ACC112 (cell line): Measurements from ENCODE around the gene MICALL2.

ENCODE experiments used
- H2AFZ ChIP-seq: fragments of 200-600 bp; sonication (generic); one replicate; pipeline ENCODE4 v1.6.0; 2017; ENCODE audit warnings: antibody characterized with exemption, low read length; ENCODE audit not compliant: unreplicated experiment
- H3K27ac ChIP-seq: fragments of 200-600 bp; sonication (generic); 2 replicates; pipeline ENCODE4 v1.5.1; 2014; ENCODE audit warnings: low read depth, mild to moderate bottlenecking, antibody characterized with exemption, low read length, moderate library complexity
- H3K27me3 ChIP-seq: fragments of 200-600 bp; sonication (generic); 2 replicates; pipeline ENCODE4 v1.6.1; 2014; ENCODE audit warnings: mild to moderate bottlenecking, antibody characterized with exemption, low read length, moderate library complexity, mixed read lengths; ENCODE audit not compliant: insufficient read depth
- H3K36me3 ChIP-seq: fragments of 200-600 bp; sonication (generic); 2 replicates; pipeline ENCODE4 v1.6.1; 2016; ENCODE audit warnings: mild to moderate bottlenecking, antibody characterized with exemption, low read length, moderate library complexity, mixed read lengths; ENCODE audit not compliant: insufficient read depth
- H3K4me1 ChIP-seq: fragments of 200-600 bp; sonication (generic); one replicate; pipeline ENCODE4 v1.6.1; 2016; ENCODE audit warnings: low read length, mixed read lengths; ENCODE audit not compliant: insufficient read depth, unreplicated experiment, control insufficient read depth
- H3K4me3 ChIP-seq: fragments of 200-600 bp; sonication (generic); 2 replicates; pipeline ENCODE4 v1.5.1; 2014; ENCODE audit warnings: mild to moderate bottlenecking, low read depth, low read length
- H3K79me2 ChIP-seq: fragments of 200-600 bp; sonication (generic); one replicate; pipeline ENCODE4 v1.6.0; 2016; ENCODE audit warnings: low read length; ENCODE audit not compliant: control insufficient read depth, unreplicated experiment, insufficient read depth

Gene MICALL2

DNA sequence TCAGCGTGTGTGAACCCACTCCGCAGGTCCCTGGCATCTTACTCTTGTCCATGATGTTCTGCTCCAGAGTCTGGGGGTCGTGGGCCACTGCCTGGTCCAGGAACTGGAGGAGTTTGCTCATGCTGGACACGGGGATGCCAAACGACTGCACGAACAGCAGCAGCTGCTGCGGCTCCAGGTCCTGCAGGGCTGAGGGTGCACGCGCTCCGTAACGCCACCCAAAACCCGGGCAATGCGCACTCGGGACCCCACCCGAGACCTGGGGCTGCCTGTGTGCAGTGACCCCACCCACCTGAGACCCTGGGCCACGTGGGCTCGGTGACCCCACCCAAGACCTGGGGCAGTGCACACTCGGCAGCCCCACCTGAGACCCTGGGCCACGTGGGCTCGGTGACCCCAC lies 22.0 kb upstream of the MICALL2 start:
- no peaks in the 10 kb centered on the region for H3K79me2 ChIP-seq
- H3K27me3 ChIP-seq, result no peaks in the 10 kb centered on the region
- no peaks in the 10 kb centered on the region for H3K4me1 ChIP-seq
- H3K27ac ChIP-seq, result no peak overlapping the region
- no peak overlapping the region for H3K4me3 ChIP-seq
- H2AFZ ChIP-seq, result no peak overlapping the region
- H3K36me3 ChIP-seq, result no peaks in the 10 kb centered on the region

DNA sequence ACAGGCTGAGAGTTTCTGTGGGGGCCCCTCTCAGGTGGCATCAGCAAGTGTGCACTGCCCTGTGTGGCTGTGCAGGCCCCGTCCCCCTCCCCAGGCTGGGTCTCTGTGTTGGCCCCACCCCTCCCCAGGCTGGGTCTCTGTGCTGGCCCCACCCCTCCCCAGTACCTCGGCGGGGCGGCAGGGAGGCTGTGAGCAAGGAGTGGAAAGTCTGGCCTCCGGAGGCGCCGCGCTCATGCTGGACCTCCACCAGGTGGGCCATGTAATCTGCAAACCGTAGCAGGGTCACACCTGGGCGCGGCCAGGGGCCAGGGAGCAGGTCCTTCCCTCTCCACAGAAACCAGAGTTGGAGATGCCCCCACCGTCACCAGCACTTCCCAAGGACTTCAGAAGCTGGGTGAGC lies 21.4 kb upstream of the MICALL2 start:
- Histone ChIP-seq H3K36me3 (no peaks in the 10 kb centered on the region), H3K4me1 (no peaks in the 10 kb centered on the region), H3K4me3 (no peak overlapping the region), H2AFZ (no peak overlapping the region), H3K27me3 (no peaks in the 10 kb centered on the region), H3K79me2 (no peaks in the 10 kb centered on the region), H3K27ac (no peak overlapping the region)

- Histone ChIP-seq H3K4me3 (no peak overlapping the region), H3K27me3 (no peaks in the 10 kb centered on the region), H3K4me1 (no peaks in the 10 kb centered on the region), H3K79me2 (no peaks in the 10 kb centered on the region), H3K27ac (no peak overlapping the region), H3K36me3 (no peaks in the 10 kb centered on the region), H2AFZ (no peak overlapping the region)
Measured at GRCh38 chr7:1479287-1479686, 20.0 kb upstream of the MICALL2 start.

GRCh38 chr7:1478480-1478879 lies 19.2 kb upstream of the MICALL2 start:
- Histone ChIP-seq H3K27ac (no peak overlapping the region), H3K79me2 (no peaks in the 10 kb centered on the region), H2AFZ (no peak overlapping the region), H3K4me3 (no peak overlapping the region), H3K4me1 (no peaks in the 10 kb centered on the region), H3K36me3 (peaks cover 4% of the 10 kb centered on the region; the same call in 1 of the 2 replicates), H3K27me3 (no peaks in the 10 kb centered on the region)

DNA sequence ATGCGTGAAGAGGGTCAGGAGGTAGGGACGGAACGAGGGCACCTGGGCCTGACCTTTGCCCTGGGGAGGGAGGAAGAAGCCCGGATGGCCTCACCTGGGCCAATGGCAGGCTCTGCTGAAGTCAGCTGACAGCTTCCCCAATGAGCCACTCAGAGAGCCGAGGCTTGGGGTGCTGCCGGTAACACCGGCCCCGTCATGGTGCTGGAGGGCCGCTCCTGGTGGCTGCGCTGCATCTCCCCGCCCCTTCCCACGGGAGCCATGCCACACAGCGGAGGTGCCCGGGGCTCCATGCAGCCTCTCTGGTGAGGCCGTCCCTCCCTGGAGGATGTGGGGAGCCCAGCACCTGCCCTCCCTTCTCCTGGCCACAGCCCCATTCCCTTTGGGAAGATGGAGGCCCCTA lies 17.6 kb upstream of the MICALL2 start:
- Histone ChIP-seq H3K79me2 (no peaks in the 10 kb centered on the region), H3K27ac (no peak overlapping the region), H3K4me1 (no peaks in the 10 kb centered on the region), H3K36me3 (peaks cover 6% of the 10 kb centered on the region; the same call in 1 of the 2 replicates), H3K27me3 (no peaks in the 10 kb centered on the region), H2AFZ (no peak overlapping the region), H3K4me3 (no peak overlapping the region)

GRCh38 chr7:1475991-1476390 lies 16.7 kb upstream of the MICALL2 start:
- peaks cover 6% of the 10 kb centered on the region; the same call in 1 of the 2 replicates for H3K36me3 ChIP-seq

DNA sequence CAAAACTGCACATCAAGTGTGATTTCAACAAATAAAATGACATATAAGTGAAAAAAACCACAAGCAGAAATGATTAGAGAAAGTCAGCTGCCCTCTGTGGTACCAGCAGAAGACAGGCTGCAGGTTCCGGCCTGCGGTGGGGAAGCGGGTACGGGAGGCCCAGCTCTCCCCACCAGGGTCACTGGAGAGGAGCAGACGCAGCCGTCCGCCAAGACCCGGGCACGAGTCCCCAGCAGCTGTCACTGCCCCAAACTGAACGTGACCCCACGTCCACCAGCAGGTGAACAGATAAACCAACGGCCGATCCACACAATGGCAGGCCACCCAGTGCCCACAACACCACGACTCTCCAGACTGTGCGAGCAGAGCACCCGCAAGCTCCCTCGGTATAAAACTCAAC lies 16.1 kb upstream of the MICALL2 start:
- H3K4me1 ChIP-seq, result no peaks in the 10 kb centered on the region
- no peak overlapping the region for H3K4me3 ChIP-seq
- H3K79me2 ChIP-seq, result no peaks in the 10 kb centered on the region
- no peaks in the 10 kb centered on the region for H3K27me3 ChIP-seq
- H3K27ac ChIP-seq, result no peak overlapping the region
- H2AFZ ChIP-seq, result no peak overlapping the region
- peaks cover 6% of the 10 kb centered on the region; the same call in 1 of the 2 replicates for H3K36me3 ChIP-seq

More at GRCh38 chr7:1475991-1476390, 16.7 kb upstream of the MICALL2 start:
- Histone ChIP-seq H3K4me1 (no peaks in the 10 kb centered on the region), H3K4me3 (no peak overlapping the region), H3K27ac (no peak overlapping the region), H2AFZ (no peak overlapping the region), H3K79me2 (no peaks in the 10 kb centered on the region), H3K27me3 (no peaks in the 10 kb centered on the region)

DNA sequence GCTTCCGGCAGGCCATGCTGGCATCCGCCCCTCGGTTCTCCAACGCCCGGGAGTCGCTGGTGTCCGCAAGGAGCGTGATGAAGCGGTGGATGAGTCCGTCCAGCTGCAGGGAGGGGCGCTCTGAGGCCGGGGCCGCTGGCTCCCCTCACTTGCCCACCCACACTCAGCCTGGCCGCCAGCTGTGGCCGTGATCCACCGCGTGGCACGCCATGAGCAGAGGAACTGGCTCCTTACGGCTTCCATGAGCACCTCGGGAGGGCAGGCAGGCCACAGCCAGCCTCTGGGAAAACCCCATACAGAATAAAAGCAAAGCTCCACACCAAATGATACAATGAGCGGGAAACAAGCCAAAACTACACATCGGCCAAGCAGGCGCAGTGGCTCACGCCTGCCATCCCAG lies 15.5 kb upstream of the MICALL2 start:
- no peak overlapping the region for H3K4me3 ChIP-seq
- H3K27ac ChIP-seq, result no peak overlapping the region
- H3K4me1 ChIP-seq, result no peaks in the 10 kb centered on the region
- H3K27me3 ChIP-seq, result no peaks in the 10 kb centered on the region
- no peaks in the 10 kb centered on the region for H3K79me2 ChIP-seq
- H3K36me3 ChIP-seq, result peaks cover 6% of the 10 kb centered on the region; the same call in 1 of the 2 replicates
- H2AFZ ChIP-seq, result no peak overlapping the region

- no peak overlapping the region for H2AFZ ChIP-seq
- H3K4me1 ChIP-seq, result no peaks in the 10 kb centered on the region
- H3K79me2 ChIP-seq, result no peaks in the 10 kb centered on the region
- no peak overlapping the region for H3K27ac ChIP-seq
- H3K4me3 ChIP-seq, result no peak overlapping the region
- peaks cover 6% of the 10 kb centered on the region; the same call in 1 of the 2 replicates for H3K36me3 ChIP-seq
- no peaks in the 10 kb centered on the region for H3K27me3 ChIP-seq
Measured at GRCh38 chr7:1473864-1474512, 14.7 kb upstream of the MICALL2 start.

DNA sequence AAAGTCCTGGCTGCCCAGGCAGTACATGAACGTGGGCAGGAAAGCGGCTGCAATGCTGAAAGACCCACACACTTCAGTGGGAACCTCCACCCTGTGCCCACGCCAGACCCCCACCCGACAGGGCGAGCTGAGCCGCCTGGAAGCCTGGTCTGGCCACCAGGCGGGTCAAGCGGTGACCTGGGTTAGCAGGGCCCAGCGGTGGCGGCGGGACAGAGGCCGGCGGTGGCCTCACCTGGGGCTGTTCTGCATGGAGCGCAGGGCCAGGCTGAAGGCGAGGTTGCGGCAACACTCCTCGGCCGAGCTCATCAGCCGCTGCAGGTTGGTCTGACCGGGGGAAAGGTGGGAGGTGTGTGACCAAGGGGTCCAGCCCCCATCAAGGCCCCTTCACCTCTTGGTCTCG lies 11.6 kb upstream of the MICALL2 start:
- Histone ChIP-seq H3K36me3 (peaks cover 6% of the 10 kb centered on the region; the same call in 1 of the 2 replicates), H3K79me2 (no peaks in the 10 kb centered on the region), H3K4me1 (peaks cover 9% of the 10 kb centered on the region), H2AFZ (no peak overlapping the region), H3K27me3 (no peaks in the 10 kb centered on the region), H3K4me3 (no peak overlapping the region), H3K27ac (no peak overlapping the region)

GRCh38 chr7:1468643-1469298 lies 9.5 kb upstream of the MICALL2 start:
- Histone ChIP-seq H3K27ac (no peak overlapping the region), H3K79me2 (no peaks in the 10 kb centered on the region), H3K4me1 (peaks cover 9% of the 10 kb centered on the region), H3K36me3 (peaks cover 5% of the 10 kb centered on the region; the same call in 1 of the 2 replicates), H3K4me3 (no peak overlapping the region), H3K27me3 (no peaks in the 10 kb centered on the region), H2AFZ (no peak overlapping the region)
